ENCODE measurements around the gene ORM1.
"Not testable (repeated sequence)": the region's sequence is repeated elsewhere in the genome, so short reads cannot be mapped to it uniquely, and the experiment has no call there.

Gene ORM1

DNA sequence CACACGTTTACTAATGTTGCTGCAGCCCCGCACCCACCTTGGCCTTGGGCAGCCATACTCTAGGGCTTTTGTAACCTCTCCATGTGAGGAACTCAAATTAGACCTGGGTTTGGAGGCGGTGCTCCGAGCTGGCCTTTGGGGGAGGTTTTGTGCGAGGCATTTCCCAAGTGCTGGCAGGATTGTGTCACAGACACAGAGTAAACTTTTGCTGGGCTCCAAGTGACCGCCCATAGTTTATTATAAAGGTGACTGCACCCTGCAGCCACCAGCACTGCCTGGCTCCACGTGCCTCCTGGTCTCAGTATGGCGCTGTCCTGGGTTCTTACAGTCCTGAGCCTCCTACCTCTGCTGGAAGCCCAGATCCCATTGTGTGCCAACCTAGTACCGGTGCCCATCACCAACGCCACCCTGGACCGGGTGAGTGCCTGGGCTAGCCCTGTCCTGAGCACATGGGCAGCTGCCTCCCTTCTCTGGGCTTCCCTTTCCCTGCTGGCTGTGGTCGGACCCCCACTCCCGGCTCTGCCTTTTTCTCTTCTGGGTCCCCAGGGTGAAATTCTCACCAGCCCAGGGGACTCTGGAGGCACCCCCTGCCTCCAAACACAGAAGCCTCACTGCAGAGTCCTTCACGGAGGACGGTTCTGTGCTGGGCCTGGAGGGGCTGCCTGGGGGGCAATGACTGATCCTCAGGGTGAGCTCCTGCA, at the start of gene ORM1:
Gene ORM1 (plus strand): TSS at position 268 of the 701 bp plus-strand sequence. CDS start 36 bp downstream, at position 304.
- DNase-seq (ENCODE audit: low spot score) = not testable (repeated sequence)

DNA sequence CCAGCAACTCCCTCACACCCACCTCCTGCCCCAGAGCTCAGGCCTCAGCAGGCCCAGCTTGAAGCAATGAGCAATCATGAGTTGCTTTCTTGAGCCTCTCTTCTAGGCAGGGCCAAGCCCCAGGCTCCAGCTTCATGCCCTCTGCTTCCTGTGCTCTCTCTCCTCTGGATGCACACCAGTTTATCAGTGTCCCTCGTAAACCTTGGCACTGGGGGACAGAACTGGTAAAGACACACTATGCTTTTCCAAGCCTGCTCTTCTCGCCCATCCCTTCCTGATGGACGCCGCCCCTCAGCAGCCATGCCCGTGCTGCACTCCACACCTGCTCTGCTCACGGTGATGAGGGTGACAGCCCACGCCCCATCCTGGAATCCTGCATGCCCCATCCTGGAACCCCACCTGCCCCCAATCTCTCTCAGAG, 49.4 kb upstream of the ORM1 start:
- no peak for DNase-seq (ENCODE audit: low spot score)

DNA sequence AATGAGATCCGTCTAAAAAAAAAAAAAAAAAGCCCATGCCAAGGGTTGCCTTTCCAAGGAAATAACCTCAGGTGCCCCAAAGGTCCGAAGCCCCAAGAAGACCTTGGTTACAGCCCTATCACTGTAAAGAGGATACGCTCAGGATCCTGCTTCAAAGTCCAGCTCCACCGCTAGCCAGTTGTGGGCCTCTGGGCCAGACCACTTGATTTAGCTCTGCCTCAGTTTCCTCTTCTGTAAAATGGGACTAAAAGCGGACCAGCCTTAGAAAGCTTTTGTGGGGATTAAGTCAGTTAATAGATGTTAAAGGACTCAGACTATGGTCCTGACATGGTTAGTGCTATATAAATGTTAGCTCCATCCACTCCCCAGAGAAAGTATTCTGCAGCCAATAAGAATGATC, 48.7 kb upstream of the ORM1 start:
- no peak for DNase-seq (ENCODE audit: low spot score)

DNA sequence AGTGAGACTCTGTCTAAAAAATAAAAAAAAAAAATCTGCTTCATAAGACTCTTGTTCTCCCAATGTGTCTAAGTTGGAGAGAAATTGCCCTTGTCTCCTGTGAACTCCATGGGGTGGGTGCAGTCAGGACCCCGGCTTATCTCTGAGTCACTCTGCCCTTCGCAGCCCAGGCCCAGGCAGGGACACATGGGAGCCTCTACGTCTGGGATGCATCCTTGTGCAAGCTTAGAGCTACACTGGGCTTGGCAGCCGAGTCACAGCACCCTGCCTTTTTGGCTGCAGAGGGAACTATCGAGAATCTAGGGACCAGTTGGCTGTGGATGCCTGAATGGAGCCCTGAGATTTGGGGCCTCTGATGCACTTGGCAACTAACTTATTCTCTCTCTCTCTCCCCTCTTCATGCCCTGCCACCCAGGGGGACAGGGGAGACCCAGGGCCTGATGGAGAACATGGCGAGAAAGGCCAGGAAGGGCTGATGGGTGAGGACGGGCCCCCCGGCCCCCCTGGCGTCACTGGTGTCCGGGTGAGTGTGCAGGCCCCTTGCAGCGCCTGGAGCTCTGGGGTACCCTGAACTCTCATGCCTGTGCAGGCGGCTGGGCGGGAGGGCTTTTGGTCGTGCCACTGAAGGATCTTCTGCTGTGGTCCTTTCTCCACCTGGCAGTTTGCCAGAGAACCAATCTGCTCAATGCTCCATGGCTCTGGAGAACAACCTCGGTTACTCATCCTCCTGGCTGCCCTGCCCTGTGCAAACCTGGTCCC, 47.5 kb upstream of the ORM1 start:
- DNase-seq (ENCODE audit: low spot score) = no peak

DNA sequence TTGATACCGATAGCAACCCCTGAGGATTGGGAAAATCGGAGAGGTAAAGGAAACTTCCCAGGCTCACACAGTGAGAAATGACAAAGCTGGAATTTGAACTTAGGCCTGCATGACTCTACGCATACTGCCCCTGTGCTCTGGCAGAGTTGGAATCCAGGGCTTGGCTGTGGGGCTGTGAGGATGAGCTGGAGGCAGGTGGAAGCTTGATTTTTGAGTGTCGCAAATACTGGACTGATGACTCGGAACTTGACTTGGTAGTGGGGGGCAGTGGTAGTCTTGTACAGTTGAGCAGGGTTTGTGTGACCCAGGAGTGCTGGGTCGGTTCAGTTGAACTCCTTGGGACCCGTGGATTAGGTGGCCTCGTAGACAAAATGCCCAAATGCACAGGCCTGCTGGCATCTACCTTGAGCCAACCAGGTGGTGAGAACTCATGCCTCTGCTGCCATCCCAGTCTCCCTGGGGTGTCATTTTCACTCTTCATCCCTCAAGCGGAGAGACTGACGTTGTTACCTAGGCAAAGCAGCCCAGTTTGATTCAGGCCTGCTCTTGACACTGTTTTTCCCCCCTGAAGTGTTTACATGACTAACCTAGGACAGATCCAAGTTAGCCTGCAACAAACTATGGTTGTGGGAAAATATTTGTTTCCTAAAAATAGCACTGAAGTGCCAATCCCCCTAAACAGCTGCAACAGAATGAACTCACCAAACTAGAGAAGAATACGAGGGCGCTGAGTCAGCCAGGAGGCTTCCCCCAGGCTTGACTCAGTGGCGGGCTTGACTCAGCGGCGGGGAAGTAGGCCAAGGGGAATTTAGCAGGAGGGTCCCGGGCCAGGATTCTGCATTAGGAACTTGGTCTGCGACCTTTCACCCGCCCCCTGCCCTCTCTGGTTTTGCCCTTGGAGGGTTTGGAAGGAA, 45.7 kb upstream of the ORM1 start:
- DNase-seq (ENCODE audit: low spot score) = no peak

DNA sequence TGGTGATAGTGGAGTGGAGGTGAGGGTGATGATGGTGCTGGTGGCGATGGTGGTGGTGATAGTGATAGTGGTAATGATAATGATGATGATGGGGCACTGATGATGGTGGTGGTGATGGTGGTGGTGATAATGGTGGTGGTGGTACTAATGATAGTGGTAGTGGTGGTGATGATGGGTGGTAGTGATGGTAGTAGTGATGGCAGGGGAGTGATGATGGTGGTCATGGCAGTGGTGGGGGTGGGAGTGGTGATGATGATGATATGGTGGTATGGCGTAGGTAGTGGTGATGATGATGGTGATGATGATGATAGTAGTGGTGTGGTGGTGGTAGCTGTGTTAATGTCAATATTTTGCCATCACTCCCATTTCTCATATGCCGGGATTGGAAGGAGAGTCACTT, 44.5 kb upstream of the ORM1 start:
- no peak for DNase-seq (ENCODE audit: low spot score)

DNA sequence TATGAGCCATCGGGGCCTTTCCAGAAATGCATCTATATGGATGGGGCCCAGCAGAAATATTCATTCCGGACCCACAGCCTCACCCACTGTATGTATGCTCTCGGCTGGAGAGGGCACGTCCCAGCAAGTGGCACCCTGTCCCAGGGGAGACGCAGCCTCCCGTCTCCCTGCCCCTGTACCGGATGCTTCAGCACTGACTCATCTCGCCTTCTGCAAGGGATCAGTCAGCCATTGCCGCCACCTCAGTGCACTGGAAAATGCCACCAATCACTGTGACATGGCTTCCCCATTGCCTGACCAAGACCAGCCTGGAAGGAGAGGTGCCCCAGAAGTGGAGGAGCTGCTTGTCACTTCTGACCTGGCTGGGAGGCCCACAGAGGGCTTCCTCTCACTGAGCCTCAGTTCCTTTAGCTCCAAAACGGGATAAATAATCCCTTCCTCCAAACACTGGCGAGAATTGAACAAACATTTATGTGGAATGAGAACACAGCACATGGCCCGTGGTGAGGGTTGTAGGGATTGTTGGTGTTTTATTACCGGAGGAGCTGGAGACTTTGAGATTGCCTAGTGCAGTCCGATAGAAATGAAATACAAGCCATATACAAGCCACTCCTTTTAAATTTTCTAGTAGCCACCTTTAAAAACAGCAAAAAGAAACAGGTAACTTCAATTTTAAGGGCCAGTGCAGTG, 43.9 kb upstream of the ORM1 start:
- no peak for DNase-seq (ENCODE audit: low spot score)

DNA sequence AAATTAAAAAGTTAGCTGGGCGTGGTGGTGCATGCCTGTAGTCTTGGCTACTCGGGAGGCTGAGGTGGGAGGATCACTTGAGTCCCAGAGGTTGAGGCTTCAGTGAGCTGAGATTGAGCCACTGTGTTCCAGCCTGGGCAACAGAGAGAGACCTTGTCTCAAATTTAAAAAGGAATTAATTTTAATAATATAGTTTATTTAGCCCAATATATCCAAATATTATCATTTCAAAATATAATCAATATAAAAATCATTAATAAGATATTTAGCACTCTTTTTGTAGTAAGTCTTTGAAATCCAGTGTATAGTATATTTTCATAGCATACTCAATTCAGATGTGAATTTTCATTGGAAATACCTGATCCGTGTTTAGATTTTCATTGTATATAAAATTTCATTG, 43.2 kb upstream of the ORM1 start:
- no peak for DNase-seq (ENCODE audit: low spot score)

DNA sequence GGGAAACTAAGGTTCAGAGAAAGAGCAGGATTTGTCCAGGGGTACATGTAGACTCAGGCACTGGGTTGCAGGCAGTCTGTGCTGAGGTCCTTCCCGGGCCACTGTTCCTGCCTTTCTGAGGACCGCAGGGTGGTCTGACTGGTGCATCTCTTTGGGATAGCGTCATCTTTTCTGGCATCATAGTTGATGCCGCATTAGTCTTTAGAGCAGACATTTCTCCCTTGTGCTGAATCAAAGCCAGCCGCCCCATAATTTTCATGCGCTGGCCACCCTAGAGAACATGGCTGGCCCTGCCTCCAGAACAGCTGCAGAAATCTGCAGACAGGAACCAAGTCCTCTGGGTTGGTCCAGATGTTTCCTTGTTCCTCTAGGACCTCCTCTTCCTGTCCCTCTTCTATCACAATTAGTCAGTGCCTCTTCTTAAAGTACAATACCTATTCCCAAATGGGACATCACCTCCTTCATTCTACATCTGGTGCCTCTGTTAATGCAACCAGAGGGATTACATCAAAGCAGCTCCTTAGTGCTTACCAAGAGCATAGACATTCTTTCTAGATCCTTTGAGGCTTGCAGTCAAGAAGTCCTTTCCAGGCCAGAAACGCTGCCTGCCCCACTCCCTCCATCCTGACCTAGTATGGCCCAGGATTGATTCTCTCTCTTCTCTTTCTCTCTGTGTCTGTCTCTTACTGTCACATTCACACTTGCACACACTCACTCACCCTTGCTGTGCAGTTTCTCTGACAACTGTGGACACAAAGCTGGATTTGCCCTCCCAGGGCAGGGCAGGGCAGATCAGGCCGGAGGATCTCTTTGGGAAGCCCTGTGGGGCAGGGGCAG, 42.0 kb upstream of the ORM1 start:
- no peak for DNase-seq (ENCODE audit: low spot score)

DNA sequence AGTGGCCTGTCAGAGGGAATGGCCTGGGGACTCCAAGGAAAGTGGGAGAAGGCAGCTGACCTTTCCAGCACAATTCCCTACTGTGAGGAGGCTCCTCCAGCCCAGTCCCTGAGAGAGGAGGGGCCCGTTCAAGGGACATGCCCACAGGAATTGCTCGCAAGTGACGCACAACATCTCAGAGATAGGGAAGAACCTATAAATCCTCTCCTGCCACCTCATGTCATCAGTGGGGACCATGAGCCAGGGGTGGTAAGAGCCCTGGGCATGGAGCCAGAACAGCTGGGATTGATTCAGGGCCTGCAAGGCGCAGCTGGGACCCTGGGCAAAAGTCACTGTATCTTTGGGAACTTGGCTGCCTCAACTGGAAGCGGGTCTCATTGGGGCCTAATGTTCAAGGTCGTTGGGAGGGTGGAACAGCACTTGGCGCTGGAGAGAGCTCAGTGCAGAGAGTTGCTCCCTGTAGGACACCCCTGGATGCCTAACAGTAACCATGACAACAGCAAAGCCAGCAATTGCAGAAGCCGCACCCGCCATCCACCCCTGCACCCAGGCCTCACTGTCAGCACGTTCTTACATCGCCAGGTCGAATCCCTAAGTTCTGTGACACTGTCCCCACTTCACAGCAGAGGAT, 41.3 kb upstream of the ORM1 start:
- DNase-seq (ENCODE audit: low spot score) = no peak

DNA sequence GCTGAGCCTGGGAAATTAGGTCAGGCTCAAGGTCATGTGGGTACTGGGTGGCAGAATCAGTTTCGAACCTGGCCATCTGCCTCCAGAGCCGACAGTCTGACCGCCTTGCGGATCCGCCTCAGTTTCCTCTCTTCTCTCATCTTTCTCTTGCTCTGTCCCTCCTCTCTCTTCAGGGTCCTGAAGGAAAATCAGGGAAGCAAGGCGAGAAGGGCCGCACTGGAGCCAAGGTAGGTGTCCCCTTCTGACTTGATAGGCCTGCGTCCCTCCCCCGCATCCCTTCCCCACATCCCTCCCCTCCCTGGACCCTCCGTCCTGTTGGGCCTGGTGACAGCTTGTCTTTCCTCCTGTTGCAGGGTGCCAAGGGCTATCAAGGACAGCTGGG, 40.8 kb upstream of the ORM1 start:
- DNase-seq (ENCODE audit: low spot score) = no peak

DNA sequence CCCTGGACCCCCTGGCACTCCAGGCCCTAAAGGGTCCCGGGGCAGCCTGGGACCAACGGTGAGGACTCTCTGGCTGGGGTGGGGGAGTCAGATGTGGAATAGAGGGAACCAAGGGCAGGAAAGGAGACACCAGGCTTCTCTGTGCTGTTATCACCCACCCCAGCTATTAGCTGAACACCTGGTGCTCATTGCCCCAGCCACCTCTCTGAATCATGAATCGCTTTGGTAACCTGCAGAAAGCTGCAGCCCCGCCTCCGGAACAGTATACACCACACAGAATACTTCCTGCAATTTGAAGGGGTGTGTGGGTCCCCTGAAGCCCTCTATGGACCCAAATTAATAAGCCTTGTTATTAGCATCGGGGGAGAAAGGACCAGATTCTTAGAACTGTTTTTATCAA, 40.4 kb upstream of the ORM1 start:
- no peak for DNase-seq (ENCODE audit: low spot score)

DNA sequence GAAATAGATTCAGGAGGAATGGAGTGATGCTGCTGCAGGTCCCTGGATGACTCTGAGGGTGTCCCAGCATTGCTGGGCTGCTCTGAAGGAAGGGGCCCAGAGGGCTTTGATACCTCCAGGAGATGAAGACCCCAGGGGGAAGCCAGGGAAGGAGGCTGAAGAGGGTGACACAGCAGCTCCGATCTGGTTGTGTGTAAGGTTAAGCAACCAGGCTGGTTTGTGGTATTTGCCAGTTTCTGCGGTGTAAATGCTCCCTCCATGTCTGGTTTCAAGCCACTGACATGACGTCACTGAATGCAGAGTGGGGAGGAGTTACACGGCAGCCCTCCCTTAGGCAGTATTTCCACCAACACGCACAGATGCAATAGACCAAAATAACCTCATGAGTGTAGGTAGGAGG, 40.0 kb upstream of the ORM1 start:
- DNase-seq (ENCODE audit: low spot score) = no peak

DNA sequence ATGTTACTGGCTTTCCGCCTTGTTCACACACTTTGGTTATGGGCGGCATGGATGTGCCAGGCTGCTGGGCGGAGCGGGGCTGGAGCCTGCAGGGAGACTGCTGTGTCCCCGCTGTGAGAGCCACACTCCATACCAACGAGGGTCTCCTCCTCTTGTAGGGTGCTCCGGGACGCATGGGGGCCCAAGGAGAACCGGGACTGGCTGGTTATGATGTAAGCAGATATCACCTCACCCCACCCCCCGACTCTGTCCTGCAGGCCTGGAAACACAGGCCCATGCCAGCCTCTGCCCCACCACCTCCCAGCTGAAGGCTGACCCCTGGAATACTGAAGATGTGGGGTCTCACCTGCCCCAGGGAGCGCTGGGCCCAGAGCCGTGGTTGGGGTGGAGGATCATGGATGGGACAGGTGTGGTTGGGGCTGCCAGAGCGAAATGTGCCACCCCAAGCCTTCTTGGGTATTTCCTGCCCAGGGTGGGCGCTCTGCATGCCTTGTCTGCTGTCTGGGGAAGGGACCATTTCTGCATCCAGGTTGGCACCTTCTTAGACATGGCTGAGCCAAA, 39.3 kb upstream of the ORM1 start:
- DNase-seq (ENCODE audit: low spot score) = no peak

DNA sequence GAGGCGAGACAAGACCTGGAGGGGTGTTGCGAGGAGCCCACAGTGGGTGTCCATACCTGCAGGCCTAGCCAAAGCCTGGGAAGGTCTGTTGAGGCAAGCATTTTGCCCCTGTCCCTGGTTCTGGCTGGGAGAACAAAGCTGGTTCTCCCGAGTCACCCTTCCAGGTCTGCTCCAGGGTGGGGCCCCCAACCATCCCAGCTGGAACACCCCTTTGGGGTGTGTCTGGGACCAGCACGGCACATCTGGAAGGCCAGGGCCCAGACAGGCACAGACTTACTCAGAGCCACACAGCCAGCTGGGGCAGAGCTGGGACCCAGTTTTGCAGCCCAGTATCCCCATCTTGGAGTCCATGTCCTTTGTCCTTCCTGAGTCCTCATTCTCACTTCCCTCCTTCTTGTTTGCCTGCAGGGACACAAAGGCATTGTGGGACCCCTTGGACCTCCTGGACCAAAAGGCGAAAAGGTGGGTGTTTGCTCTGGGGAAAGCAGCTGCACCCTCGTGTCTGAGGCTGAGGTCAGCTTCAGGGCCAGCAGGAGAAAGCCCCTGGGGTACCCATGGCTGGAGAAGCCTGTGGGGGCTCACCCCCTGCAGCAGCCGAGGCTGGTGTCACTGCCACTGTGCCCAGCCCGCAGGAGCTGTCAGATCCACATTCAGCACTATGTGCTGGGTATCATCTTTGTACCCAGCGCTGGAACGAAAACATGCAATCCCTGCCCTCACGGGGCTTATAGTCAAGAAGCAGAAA, 38.4 kb upstream of the ORM1 start:
- DNase-seq (ENCODE audit: low spot score) = no peak

DNA sequence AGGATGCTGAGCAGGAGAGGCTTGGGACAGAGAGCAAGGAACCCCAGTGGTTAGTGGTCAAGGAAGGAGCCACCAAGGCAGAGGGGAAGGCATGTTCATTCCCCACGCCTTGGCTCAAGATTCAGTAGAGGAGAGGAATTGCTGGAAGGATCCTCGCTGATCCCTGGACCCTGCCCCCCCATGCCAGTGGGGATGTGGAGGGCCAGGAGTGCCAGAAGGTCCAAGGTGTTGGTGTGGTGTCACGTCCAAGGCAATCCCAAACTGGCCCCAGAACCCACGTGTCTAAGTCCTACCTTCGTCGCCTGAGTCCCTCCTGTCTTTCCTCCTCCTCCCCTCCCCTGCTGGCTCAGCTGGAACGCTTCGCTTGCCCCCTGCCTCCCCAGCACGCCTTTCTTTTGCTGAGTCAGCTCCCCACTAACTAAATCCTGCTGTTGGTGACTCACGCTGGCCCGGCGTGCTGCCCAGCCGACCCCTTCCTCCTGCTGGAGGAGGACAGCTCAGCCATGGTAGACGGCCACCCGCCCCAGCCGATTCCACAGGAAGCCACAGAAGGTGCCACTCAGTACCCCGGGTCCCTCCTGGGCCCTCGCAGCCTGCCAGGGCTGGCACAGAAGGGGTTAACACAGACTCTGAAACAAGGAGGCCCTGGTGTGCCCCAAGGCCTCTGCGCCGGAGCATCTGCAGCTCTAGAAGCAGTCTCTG, 37.6 kb upstream of the ORM1 start:
- no peak for DNase-seq (ENCODE audit: low spot score)

DNA sequence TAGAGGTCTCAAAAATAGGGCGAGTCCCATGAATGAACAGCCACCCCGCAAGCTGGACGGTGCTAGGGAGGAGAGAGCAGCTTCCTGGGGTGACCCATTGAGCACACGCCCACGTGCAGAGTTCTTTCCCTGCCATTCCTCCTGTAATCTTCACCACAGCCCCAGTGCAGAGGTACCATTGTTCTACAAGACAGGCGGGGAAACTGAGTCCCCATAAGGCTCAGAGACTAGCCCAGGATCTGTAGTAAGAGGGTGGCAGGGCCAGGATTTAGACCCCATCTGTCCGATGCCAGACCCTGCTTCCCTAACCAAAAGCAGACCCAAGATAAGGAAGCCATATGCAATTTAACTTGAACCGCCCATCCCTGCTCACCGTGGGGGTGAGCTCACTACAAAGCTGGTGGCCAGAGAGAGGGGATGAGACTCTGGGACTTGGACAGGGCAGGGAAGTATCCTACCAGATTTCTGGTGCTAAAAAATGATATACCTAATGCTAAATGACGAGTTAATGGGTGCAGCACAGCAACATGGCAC, 36.7 kb upstream of the ORM1 start:
- no peak for DNase-seq (ENCODE audit: low spot score)

DNA sequence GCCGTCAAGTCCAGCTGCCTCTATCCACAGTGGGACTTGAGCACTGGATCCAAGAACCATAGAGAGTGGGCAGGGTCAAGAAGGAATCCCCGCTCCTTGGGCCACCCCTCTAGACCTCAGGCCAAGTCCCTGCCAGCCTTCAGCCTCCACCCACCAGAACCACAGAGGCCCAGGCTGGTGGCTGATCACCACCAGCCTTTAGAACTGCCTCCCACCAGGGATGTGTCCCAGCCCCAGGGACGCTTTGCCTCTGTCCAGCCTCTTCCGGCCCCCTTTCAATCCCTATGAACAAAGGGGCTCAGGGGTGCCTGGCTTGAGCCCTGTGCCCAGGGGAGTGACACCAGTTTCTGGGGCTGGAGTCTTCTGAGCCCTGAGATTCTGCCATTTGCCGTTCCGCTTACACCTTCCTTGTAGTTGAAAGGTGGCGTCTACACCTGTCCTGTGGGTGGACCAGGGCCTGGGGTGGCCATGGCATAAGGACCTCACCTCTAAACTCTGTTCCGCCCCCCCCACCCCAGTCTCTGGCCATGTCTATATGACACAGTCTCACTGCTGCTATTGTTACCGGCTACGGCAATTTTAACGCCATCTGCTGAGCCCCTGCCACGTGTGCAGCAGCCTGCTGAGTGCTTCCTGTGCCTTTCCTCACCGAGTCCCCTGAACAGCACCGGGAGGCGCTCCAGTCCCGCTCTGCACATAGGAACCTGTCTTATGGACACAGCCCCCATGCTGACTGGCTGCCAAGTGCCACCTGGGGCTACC, 35.7 kb upstream of the ORM1 start:
- no peak for DNase-seq (ENCODE audit: low spot score)

All from COLO829 (cell line).